ENCODE measurements around the gene CNDP1.

DNA sequence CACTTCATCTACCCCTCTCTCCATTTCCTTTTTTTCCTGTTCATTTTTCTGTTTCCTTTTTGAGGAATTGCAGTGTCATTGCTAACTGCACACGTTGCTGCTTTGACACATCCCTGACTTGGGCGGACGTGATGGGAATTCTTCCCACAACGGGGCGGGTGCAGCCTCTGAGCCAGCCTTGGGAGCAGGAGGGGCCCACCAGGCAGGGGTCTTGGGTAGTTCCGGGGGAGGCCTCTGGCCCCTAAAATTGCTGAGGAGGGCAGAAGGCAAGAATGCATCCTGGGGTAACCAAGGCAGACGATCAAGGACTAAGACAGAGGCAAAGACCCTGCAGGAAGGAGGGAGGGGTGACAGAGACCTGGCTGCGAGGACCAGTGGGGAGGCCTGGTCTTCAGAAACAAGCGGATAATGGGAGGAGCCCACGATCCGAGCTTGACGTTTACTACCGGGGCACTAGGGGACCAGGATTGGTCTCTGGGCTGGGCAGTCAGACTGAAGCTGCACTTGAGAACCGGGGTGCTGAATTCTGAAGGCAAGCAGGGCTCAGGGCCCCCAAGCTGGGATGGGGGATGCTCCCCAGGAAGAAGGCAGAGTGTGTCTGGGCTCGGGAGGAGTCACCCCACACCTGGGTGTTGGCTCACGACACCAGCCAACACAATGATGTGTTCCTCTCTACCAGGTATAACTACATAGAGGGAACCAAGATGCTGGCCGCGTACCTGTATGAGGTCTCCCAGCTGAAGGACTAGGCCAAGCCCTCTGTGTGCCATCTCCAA lies 14.8 kb upstream of the CNDP1 start:
- TF ChIP-seq POLR2A (IDR thresholded peaks at IDR 0.05): no peak
- TF ChIP-seq, protein P1, sequence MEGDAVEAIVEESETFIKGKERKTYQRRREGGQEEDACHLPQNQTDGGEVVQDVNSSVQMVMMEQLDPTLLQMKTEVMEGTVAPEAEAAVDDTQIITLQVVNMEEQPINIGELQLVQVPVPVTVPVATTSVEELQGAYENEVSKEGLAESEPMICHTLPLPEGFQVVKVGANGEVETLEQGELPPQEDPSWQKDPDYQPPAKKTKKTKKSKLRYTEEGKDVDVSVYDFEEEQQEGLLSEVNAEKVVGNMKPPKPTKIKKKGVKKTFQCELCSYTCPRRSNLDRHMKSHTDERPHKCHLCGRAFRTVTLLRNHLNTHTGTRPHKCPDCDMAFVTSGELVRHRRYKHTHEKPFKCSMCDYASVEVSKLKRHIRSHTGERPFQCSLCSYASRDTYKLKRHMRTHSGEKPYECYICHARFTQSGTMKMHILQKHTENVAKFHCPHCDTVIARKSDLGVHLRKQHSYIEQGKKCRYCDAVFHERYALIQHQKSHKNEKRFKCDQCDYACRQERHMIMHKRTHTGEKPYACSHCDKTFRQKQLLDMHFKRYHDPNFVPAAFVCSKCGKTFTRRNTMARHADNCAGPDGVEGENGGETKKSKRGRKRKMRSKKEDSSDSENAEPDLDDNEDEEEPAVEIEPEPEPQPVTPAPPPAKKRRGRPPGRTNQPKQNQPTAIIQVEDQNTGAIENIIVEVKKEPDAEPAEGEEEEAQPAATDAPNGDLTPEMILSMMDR (IDR thresholded peaks at IDR 0.05): no peak
